Panc1 (cell line): ENCODE data around the gene PRKAG2. TPM values are rescaled to one million over a fixed set of nuclear protein-coding genes. Genes with fewer than 3 reads are reported as not detected.

Source experiments
- ATAC-seq: fragments of 200-7000 bp; cut with Tn5 transposase; 2 replicates; pipeline ENCODE4 v1.9.1; 2020; ENCODE audit warnings: mild to moderate bottlenecking, moderate library complexity
- BruUV-seq: library from RNA; stranded (reverse); fragments of 400-500 nt; replicated peaks from 2 replicates; lab custom pipeline; 2021; lab: Mats Ljungman, UMichigan
- CTCF ChIA-PET: fragments of 300-600 bp; sonication (Branson Sonifier 250); formaldehyde crosslinking; loops from one replicate; lab custom pipeline; 2022; ENCODE audit warnings: antibody characterized with exemption; lab: Charles Lee
- POLR2A ChIA-PET: fragments of 300-600 bp; sonication (Branson Sonifier 250); formaldehyde crosslinking; loops from one replicate; lab custom pipeline; 2022; ENCODE audit warnings: antibody characterized with exemption; lab: Charles Lee
- DNase-seq: peaks from one replicate; pipeline ENCODE4 v3.0.0-alpha.2; 2010; ENCODE audit warnings: low read depth, low spot score
- H3K27ac ChIP-seq: 2 replicates; pipeline ENCODE4 v1.5.1; 2011; ENCODE audit warnings: mild to moderate bottlenecking, low read length, inconsistent platforms
- H3K27me3 ChIP-seq: fragments of 200-500 bp; sonication (Bioruptor generic); 2 replicates; pipeline ENCODE4 v1.6.0; 2014; ENCODE audit warnings: low read length, inconsistent platforms; ENCODE audit not compliant: control insufficient read depth, insufficient read depth
- H3K36me3 ChIP-seq: fragments of 200-500 bp; sonication (Bioruptor generic); 2 replicates; pipeline ENCODE4 v1.5.1; 2014; ENCODE audit warnings: inconsistent platforms, mild to moderate bottlenecking, low read length, moderate library complexity; ENCODE audit not compliant: control insufficient read depth, insufficient read depth
- H3K4me1 ChIP-seq: 2 replicates; pipeline ENCODE4 v1.5.1; 2011; ENCODE audit warnings: inconsistent platforms, mild to moderate bottlenecking, low read length, moderate library complexity; ENCODE audit not compliant: control insufficient read depth, insufficient read depth
- H3K4me3 ChIP-seq, 2 experiments: 2 replicates each; pipeline ENCODE4 v1.5.1; 2011 to 2012; ENCODE audit warnings: low read depth in 2 of 2, low read length in 2 of 2, mild to moderate bottlenecking in 2 of 2, inconsistent platforms in 1 of 2, moderate library complexity in 1 of 2
- H3K9me3 ChIP-seq: fragments of 200-500 bp; sonication (Bioruptor generic); 2 replicates; pipeline ENCODE4 v1.5.1; 2014; ENCODE audit warnings: low read depth, mild to moderate bottlenecking, inconsistent platforms, low read length, moderate library complexity; ENCODE audit not compliant: control insufficient read depth, insufficient read depth
- CTCF ChIP-seq: fragments of 450-650 bp; IDR thresholded peaks from 2 replicates; pipeline ENCODE4 v1.5.1; 2017; ENCODE audit warnings: mild to moderate bottlenecking
- POLR2AphosphoS5 ChIP-seq: IDR thresholded peaks from 2 replicates; pipeline ENCODE4 v1.6.1; 2012; ENCODE audit warnings: mild to moderate bottlenecking, low read depth, low read length, moderate library complexity
- SIN3A ChIP-seq: IDR thresholded peaks from 2 replicates; pipeline ENCODE4 v1.6.1; 2012; ENCODE audit warnings: low read depth, mild to moderate bottlenecking, low read length, moderate library complexity, borderline replicate concordance; ENCODE audit not compliant: insufficient read depth
- TCF7L2 ChIP-seq: IDR thresholded peaks from 2 replicates; pipeline ENCODE4 v1.6.1; 2011; ENCODE audit warnings: mild to moderate bottlenecking, low read depth, low read length, inconsistent platforms
- in situ Hi-C: cut with HindIII; loops from 2 replicates; pipeline ENCODE4 v1.10.0; 2016; ENCODE audit warnings: low sequenced_read_pairs, low pct_unique_long_range_greater_than_20kb
- intact Hi-C: fragments of 100-400 bp; cut with micrococcal nuclease; formaldehyde crosslinking; loops from one replicate; pipeline ENCODE4 v1.10.0; 2022; ENCODE audit not compliant: unreplicated experiment
- total RNA-seq: library from RNA; stranded (reverse); gene quantifications from one replicate; pipeline ENCODE4 v1.2.1, GENCODE V29; 2021; ENCODE audit not compliant: unreplicated experiment
- TF ChIP-seq, protein P1 (sequence below), 2 experiments: IDR thresholded peaks; 2 replicates each; pipeline ENCODE4 v1.6.1; 2011 to 2012; ENCODE audit warnings: low read depth in 2 of 2, control low read depth in 1 of 2, low read length in 1 of 2, mild to moderate bottlenecking in 1 of 2, moderate library complexity in 1 of 2; ENCODE audit not compliant: insufficient read depth in 1 of 2

The PRKAG2 gene
- total RNA-seq, 1 experiment from 2014 or later, result 71.6 TPM

DNA sequence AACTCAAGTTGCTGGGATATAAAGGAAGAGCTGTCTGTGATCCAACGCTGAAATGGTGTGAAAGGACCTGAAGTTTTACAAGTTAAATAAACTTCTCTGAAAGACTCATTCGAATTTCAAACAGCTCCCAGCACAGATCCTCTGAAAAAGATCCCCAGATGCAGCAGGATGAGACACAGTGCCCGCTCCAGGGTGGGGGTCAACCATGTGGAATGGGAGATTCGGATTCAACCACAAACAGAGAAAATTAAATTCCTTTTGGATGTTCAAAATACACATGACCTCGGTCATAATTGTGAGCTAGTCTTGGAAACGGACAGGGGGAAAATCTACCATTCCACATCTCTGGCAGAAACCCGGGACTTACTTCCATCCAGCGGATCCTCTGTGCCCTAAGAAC is 119.6 kb downstream of the PRKAG2 start:
- no peaks in the 10 kb centered on the region for H3K27me3 ChIP-seq
- no peak for TF ChIP-seq POLR2AphosphoS5
- no peak for TF ChIP-seq TCF7L2
- TF ChIP-seq CTCF, result no peak
- peak overlapping the region; percentile 85 for H3K27ac ChIP-seq
- ChIA-PET POLR2A (no interaction called here), CTCF (interaction anchor here (1.3 kb wide), 1 partner anchor 25 kb away, joined by 4 read pairs; no protein-coding TSS in a partner anchor)
- no peaks in the 10 kb centered on the region for H3K36me3 ChIP-seq
- no peak overlapping the region for H3K4me3 ChIP-seq
- DNase-seq (no peak), ATAC-seq (no peak)
- H3K4me1 ChIP-seq, result peaks cover 59% of the 10 kb centered on the region
- BruUV-seq, result no TSS peak
- H3K9me3 ChIP-seq, result no peaks in the 10 kb centered on the region
- intact Hi-C loops (loop anchor here (5.0 to 10.0 kb wide), 3 partner anchors 130 to 302 kb away; no protein-coding TSS in a partner anchor), in situ Hi-C loops (no loop called here)

- TF ChIP-seq CTCF, result no peak
- no peak for TF ChIP-seq POLR2AphosphoS5
- TF ChIP-seq, protein P1, sequence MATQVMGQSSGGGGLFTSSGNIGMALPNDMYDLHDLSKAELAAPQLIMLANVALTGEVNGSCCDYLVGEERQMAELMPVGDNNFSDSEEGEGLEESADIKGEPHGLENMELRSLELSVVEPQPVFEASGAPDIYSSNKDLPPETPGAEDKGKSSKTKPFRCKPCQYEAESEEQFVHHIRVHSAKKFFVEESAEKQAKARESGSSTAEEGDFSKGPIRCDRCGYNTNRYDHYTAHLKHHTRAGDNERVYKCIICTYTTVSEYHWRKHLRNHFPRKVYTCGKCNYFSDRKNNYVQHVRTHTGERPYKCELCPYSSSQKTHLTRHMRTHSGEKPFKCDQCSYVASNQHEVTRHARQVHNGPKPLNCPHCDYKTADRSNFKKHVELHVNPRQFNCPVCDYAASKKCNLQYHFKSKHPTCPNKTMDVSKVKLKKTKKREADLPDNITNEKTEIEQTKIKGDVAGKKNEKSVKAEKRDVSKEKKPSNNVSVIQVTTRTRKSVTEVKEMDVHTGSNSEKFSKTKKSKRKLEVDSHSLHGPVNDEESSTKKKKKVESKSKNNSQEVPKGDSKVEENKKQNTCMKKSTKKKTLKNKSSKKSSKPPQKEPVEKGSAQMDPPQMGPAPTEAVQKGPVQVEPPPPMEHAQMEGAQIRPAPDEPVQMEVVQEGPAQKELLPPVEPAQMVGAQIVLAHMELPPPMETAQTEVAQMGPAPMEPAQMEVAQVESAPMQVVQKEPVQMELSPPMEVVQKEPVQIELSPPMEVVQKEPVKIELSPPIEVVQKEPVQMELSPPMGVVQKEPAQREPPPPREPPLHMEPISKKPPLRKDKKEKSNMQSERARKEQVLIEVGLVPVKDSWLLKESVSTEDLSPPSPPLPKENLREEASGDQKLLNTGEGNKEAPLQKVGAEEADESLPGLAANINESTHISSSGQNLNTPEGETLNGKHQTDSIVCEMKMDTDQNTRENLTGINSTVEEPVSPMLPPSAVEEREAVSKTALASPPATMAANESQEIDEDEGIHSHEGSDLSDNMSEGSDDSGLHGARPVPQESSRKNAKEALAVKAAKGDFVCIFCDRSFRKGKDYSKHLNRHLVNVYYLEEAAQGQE (IDR thresholded peaks at IDR 0.05; ENCODE audit: insufficient read depth in 1 of 2, low read depth in 2 of 2, low read length in 1 of 2), result no peak
- no peak for TF ChIP-seq TCF7L2
- TF ChIP-seq SIN3A, result no peak
- no peaks in the 10 kb centered on the region for H3K36me3 ChIP-seq
- ChIA-PET CTCF (no interaction called here), POLR2A (no interaction called here)
- no peak overlapping the region for H3K4me3 ChIP-seq
- H3K9me3 ChIP-seq, result no peaks in the 10 kb centered on the region
- intact Hi-C loops, result loop anchor here (5.0 to 10.0 kb wide), 3 partner anchors 130 to 302 kb away; no protein-coding TSS in a partner anchor
- H3K27me3 ChIP-seq, result no peaks in the 10 kb centered on the region
- peaks cover 59% of the 10 kb centered on the region for H3K4me1 ChIP-seq
- DNase-seq (no peak), ATAC-seq (no peak)
- H3K27ac ChIP-seq, result peak overlapping the region; percentile 85
- in situ Hi-C loops, result no loop called here
- no TSS peak for BruUV-seq
These were observed 120.0 kb downstream of the PRKAG2 start for GRCh38 chr7:151756866-151757265.
